ENCODE measurements around the gene DESI1. TPM values are rescaled to one million over a fixed set of nuclear protein-coding genes. Genes with fewer than 3 reads are reported as not detected.
"Not testable (repeated sequence)": the region's sequence is repeated elsewhere in the genome, so short reads cannot be mapped to it uniquely, and the experiment has no call there.

The DESI1 gene
- total RNA-seq, 1 donor from 2014 or later = 41.6 TPM

GRCh38 chr22:41596776-41597634 is 23.8 kb downstream of the DESI1 start:
- DNase-seq (ENCODE audit: missing footprints) (peak; percentile 77), ATAC-seq (peak; percentile 86)
- intact Hi-C loops (cut with DNase I) = loop anchor here (5.0 kb wide), 2 partner anchors 55 to 200 kb away; partner anchors contain the start of gene POLR3H

GRCh38 chr22:41595703-41596102 is 25.1 kb downstream of the DESI1 start:
- intact Hi-C loops (cut with DNase I) = loop anchor here (5.0 kb wide), 2 partner anchors 53 to 198 kb away; partner anchors contain the start of gene POLR3H
- DNase-seq (ENCODE audit: missing footprints) (no peak), ATAC-seq (no peak)

GRCh38 chr22:41593336-41593960 is 27.4 kb downstream of the DESI1 start:
- DNase-seq (ENCODE audit: missing footprints); ATAC-seq; intact Hi-C loops (cut with DNase I): not testable (repeated sequence)

- peak; percentile 100 for DNase-seq (ENCODE audit: missing footprints)
- peak; percentile 99 for ATAC-seq
- intact Hi-C loops (cut with DNase I) = loop anchor here (2.0 kb wide), 1 partner anchor 31 kb away; the partner anchor contains the start of genes DESI1 and XRCC6
Measured at GRCh38 chr22:41589391-41590241, 31.2 kb downstream of the DESI1 start, which contains the start of gene PMM1. Gene PMM1, minus strand, starts transcription at chr22:41589840. Its CDS starts 35 bp downstream, at chr22:41589805.

GRCh38 chr22:41587347-41587723 is 33.5 kb downstream of the DESI1 start:
- DNase-seq (ENCODE audit: missing footprints) (peak; percentile 5), ATAC-seq (no peak)
- intact Hi-C loops (cut with DNase I) = no loop called here

GRCh38 chr22:41585898-41586297 is 34.9 kb downstream of the DESI1 start:
- ATAC-seq = no peak
- intact Hi-C loops (cut with DNase I) = no loop called here
- DNase-seq (ENCODE audit: missing footprints) = peak; percentile 1

GRCh38 chr22:41584881-41585280 is 36.0 kb downstream of the DESI1 start:
- DNase-seq (ENCODE audit: missing footprints) (peak; percentile 9), ATAC-seq (no peak)
- intact Hi-C loops (cut with DNase I) = no loop called here

GRCh38 chr22:41582694-41583093 is 38.1 kb downstream of the DESI1 start:
- peak; percentile 31 for ATAC-seq
- peak; percentile 1 for DNase-seq (ENCODE audit: missing footprints)
- intact Hi-C loops (cut with DNase I) = no loop called here

- intact Hi-C loops (cut with DNase I) = no loop called here
- ATAC-seq (no peak), DNase-seq (ENCODE audit: missing footprints) (peak; percentile 11)
Measured at GRCh38 chr22:41579997-41580355, 40.9 kb downstream of the DESI1 start.

GRCh38 chr22:41579297-41579996 is 41.4 kb downstream of the DESI1 start:
- ATAC-seq (no peak), DNase-seq (ENCODE audit: missing footprints) (peak; percentile 37)
- intact Hi-C loops (cut with DNase I) = no loop called here

GRCh38 chr22:41578818-41579217 is 42.0 kb downstream of the DESI1 start:
- peak; percentile 45 for DNase-seq (ENCODE audit: missing footprints)
- intact Hi-C loops (cut with DNase I) = no loop called here
- no peak for ATAC-seq

GRCh38 chr22:41578114-41578513 is 42.7 kb downstream of the DESI1 start:
- intact Hi-C loops (cut with DNase I) = no loop called here
- DNase-seq (ENCODE audit: missing footprints) (peak; percentile 63), ATAC-seq (peak; percentile 1)

- intact Hi-C loops (cut with DNase I) = loop anchor here (2.0 kb wide), 1 partner anchor 14 kb away; no protein-coding TSS in a partner anchor
- ATAC-seq (peak; percentile 60), DNase-seq (ENCODE audit: missing footprints) (peak; percentile 82)
Measured at GRCh38 chr22:41576877-41577276, 44.0 kb downstream of the DESI1 start.

GRCh38 chr22:41575533-41575932 is 45.3 kb downstream of the DESI1 start:
- intact Hi-C loops (cut with DNase I) = no loop called here
- no peak for ATAC-seq
- no peak for DNase-seq (ENCODE audit: missing footprints)

- peak; percentile 64 for ATAC-seq
- intact Hi-C loops (cut with DNase I) = no loop called here
- DNase-seq (ENCODE audit: missing footprints) = peak; percentile 91
Measured at GRCh38 chr22:41574847-41575381, 45.9 kb downstream of the DESI1 start.

- ATAC-seq (no peak), DNase-seq (ENCODE audit: missing footprints) (no peak)
- intact Hi-C loops (cut with DNase I) = no loop called here
Measured at GRCh38 chr22:41573677-41574076, 47.2 kb downstream of the DESI1 start.

GRCh38 chr22:41572305-41572704 is 48.5 kb downstream of the DESI1 start:
- ATAC-seq; intact Hi-C loops (cut with DNase I); DNase-seq (ENCODE audit: missing footprints): not testable (repeated sequence)

- no peak for ATAC-seq
- intact Hi-C loops (cut with DNase I) = no loop called here
- no peak for DNase-seq (ENCODE audit: missing footprints)
Measured at GRCh38 chr22:41571786-41572185, 49.1 kb downstream of the DESI1 start.

Measured in Right ventricle myocardium inferior (tissue), 1 donor.